GM12878 (cell line): Measurements from ENCODE around the gene STARD5. TPM values are rescaled to one million over a fixed set of nuclear protein-coding genes. Genes with fewer than 3 reads are reported as not detected.

Experiments used
- ATAC-seq: fragments of 200-7000 bp; cut with Tn5 transposase; 3 replicates; pipeline ENCODE4 v1.9.1; 2020; ENCODE audit warnings: mild to moderate bottlenecking, moderate library complexity
- BruUV-seq: library from RNA; stranded (reverse); fragments of 400-500 nt; replicated peaks from 2 replicates; lab custom pipeline; 2021; lab: Mats Ljungman, UMichigan
- CTCF ChIA-PET: fragments of 300-600 bp; sonication (Branson Sonifier 250); formaldehyde crosslinking; extraction: SDS; loops from one replicate; lab custom pipeline; 2021; ENCODE audit warnings: inconsistent platforms; lab: Yijun Ruan, JAX
- POLR2A ChIA-PET: fragments of 350-600 bp; formaldehyde crosslinking; extraction: SDS; loops from one replicate; lab custom pipeline; 2021; ENCODE audit warnings: inconsistent platforms; lab: Charles Lee
- RAD21 ChIA-PET: fragments of 300-600 bp; sonication (Branson Sonifier 250); formaldehyde crosslinking; loops from one replicate; lab custom pipeline; 2023; ENCODE audit warnings: antibody characterized with exemption; ENCODE audit not compliant: unreplicated experiment; lab: Charles Lee
- SMC1A ChIA-PET: fragments of 300-600 bp; sonication (Branson Sonifier 250); formaldehyde crosslinking; loops from one replicate; lab custom pipeline; 2023; ENCODE audit not compliant: unreplicated experiment, uncharacterized antibody; lab: Charles Lee
- DNase-seq: peaks from one replicate; pipeline ENCODE4 v3.0.0-alpha.2; 2011; ENCODE audit warnings: low read depth, low spot score
- FAIRE-seq: peaks from 3 replicates; lab custom pipeline; 2011; peaks lifted over from hg19 to GRCh38; lab: Jason Lieb, UNC
- H2AFZ ChIP-seq: 2 replicates; pipeline ENCODE4 v1.6.0; 2011; ENCODE audit warnings: low read depth, low read length, control low read depth; ENCODE audit not compliant: control insufficient read depth
- H3K27ac ChIP-seq: 2 replicates; pipeline ENCODE4 v1.5.1; 2011; ENCODE audit warnings: control low read depth; ENCODE audit not compliant: control insufficient read depth, insufficient read depth
- H3K27me3 ChIP-seq, 2 experiments: replicated peaks in 1 of 2; 2 replicates each; pipeline versions ENCODE4 v1.6.0 to v1.6.1; 2011; ENCODE audit warnings: low read length in 1 of 2; ENCODE audit not compliant: control insufficient read depth in 2 of 2, insufficient read depth in 2 of 2
- H3K36me3 ChIP-seq, 2 experiments: 2 replicates each; pipeline ENCODE4 v1.5.1; 2011; ENCODE audit warnings: low read length in 1 of 2; ENCODE audit not compliant: control insufficient read depth in 2 of 2, insufficient read depth in 2 of 2
- H3K4me1 ChIP-seq: 2 replicates; pipeline ENCODE4 v1.6.1; 2011; ENCODE audit warnings: mild to moderate bottlenecking, low read length, moderate library complexity, mixed read lengths; ENCODE audit not compliant: control insufficient read depth, insufficient read depth
- H3K4me2 ChIP-seq: 2 replicates; pipeline ENCODE4 v1.6.0; 2011; ENCODE audit warnings: control low read depth; ENCODE audit not compliant: control insufficient read depth, insufficient read depth
- H3K4me3 ChIP-seq: fragments of 200-600 bp; sonication (generic); 2 replicates; pipeline ENCODE4 v1.5.1; 2016
- H3K79me2 ChIP-seq: 2 replicates; pipeline ENCODE4 v1.6.0; 2011; ENCODE audit warnings: low read length; ENCODE audit not compliant: control insufficient read depth, insufficient read depth
- H3K9ac ChIP-seq: 2 replicates; pipeline ENCODE4 v1.8.0; 2011; ENCODE audit warnings: low read length, control low read depth, mixed read lengths; ENCODE audit not compliant: control insufficient read depth, insufficient read depth
- H3K9me3 ChIP-seq: replicated peaks from 3 replicates; pipeline ENCODE4 v1.5.1; 2011; ENCODE audit warnings: mild to moderate bottlenecking, low read length; ENCODE audit not compliant: control insufficient read depth, insufficient read depth
- H4K20me1 ChIP-seq: 2 replicates; pipeline ENCODE4 v1.6.0; 2011; ENCODE audit not compliant: control insufficient read depth, insufficient read depth
- BCL11A ChIP-seq: IDR thresholded peaks from 2 replicates; pipeline ENCODE4 v1.6.1; 2011; ENCODE audit warnings: low read depth, low read length
- CHD2 ChIP-seq: IDR thresholded peaks from 2 replicates; pipeline ENCODE4 v1.6.1; 2011; ENCODE audit warnings: low read depth, low read length, improper control_type of control experiment, borderline replicate concordance
- RELA ChIP-seq: fragments of 450-650 bp; IDR thresholded peaks from 2 replicates; pipeline ENCODE4 v1.8.0; 2014; ENCODE audit warnings: borderline replicate concordance; ENCODE audit not compliant: partially characterized antibody
- SIN3A ChIP-seq: IDR thresholded peaks from 2 replicates; pipeline ENCODE4 v1.6.1; 2012; ENCODE audit warnings: low read depth, low read length, improper control_type of control experiment
- SIX5 ChIP-seq: IDR thresholded peaks from 2 replicates; pipeline ENCODE4 v1.6.1; 2011; ENCODE audit warnings: mild to moderate bottlenecking, low read depth, low read length, moderate library complexity; ENCODE audit not compliant: severe bottlenecking
- ZNF217 ChIP-seq: fragments of 450-650 bp; IDR thresholded peaks from 2 replicates; pipeline ENCODE4 v1.6.1; 2017; ENCODE audit warnings: antibody characterized with exemption, mild to moderate bottlenecking
- WGBS: methylation state at CpG from one replicate; pipeline ENCODE4 v1.1.6; 2016; ENCODE audit warnings: low lambda C conversion rate; ENCODE audit not compliant: insufficient replicate concordance, insufficient coverage; ENCODE audit errors: missing lambda C conversion rate; 5-methylcytosine and 5-hydroxymethylcytosine counted together
- in situ Hi-C: fragments of 300-500 bp; cut with MboI; formaldehyde crosslinking; loops from 9 replicates; pipeline ENCODE4 v1.14.3; 2018; ENCODE audit warnings: mixed read lengths
- intact Hi-C: fragments of 100-400 bp; cut with micrococcal nuclease; formaldehyde crosslinking; loops from one replicate; pipeline ENCODE4 v1.14.2; 2022; ENCODE audit not compliant: unreplicated experiment
- polyA plus RNA-seq, 11 experiments: library from polyadenylated mRNA; depleted of rRNA in 4 of 11; unstranded in 6 of 11; stranded (reverse) in 5 of 11; fragments of >200 nt; fragmentation: Nextera tagmentation in 4 of 11; fragmentation: Illumina TruSeq in 1 of 11; extraction: Ambion mirVana in 4 of 11; extraction: Trizol in 1 of 11; gene quantifications; 1 replicate in 1 of 11; 2 replicates in 10 of 11; pipeline versions ENCODE4 v1.2.1 to v1.2.3, GENCODE V29; 2011 to 2016; ENCODE audit warnings: inconsistent platforms in 2 of 11, missing spikeins in 2 of 11, low read depth in 1 of 11
- total RNA-seq, 4 experiments: library from RNA; depleted of rRNA in 3 of 4; stranded (reverse); fragments of >200 nt in 3 of 4; fragmentation: Illumina TruSeq in 1 of 4; extraction: Trizol in 1 of 4; gene quantifications; 2 replicates each; pipeline versions ENCODE4 v1.2.1 to v1.2.3, GENCODE V29; 2013 to 2021
- TF ChIP-seq, protein P1 (sequence below): IDR thresholded peaks from 2 replicates; pipeline ENCODE4 v1.6.1; 2012; ENCODE audit warnings: low read depth, low read length, improper control_type of control experiment

The STARD5 gene
- total and polyA plus RNA-seq, 10 of the 15 experiments (the other 5 are each of a cell fraction or from before 2014, with no cell fraction given), result 2.3 to 9.4 (median 4.7) TPM

DNA sequence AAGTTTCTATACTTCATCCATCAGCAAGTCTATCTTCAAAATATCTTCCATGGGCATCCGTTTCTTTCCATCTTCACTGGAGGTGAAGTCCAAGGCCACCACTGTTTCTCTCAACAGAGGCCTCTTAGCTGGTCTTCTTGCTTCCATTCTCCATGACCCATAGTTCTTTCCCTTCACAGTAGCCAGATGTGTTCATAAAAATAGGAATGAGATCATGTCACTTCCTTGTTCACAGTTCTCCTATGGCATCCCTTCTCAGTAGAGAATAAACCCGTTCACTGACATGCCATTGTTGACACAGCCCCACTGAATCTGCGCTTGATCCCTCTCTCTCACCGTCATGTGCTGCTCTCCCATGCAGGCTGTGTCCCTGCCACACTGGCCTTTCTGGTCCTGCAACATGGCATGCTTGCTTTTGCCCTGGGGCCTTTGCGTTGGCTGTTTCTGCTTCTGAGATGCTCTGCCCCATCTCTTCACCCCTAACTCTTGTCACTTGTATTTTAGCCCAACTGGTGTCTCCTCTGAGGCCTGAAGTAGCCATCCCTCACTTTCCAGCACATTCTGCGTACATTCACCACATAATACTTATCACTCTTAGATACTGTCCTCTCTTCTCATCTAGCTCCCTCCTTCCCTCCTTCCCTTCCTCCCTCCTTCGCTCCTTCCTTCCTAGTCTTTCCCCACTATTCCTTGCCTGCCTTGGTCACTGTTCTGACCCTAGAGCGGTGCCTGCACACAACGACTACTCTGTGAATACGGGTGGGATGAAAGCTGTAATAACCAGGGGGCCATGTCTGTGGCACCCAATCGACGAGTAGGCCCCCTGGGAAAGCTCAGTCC is 42.0 kb downstream of the STARD5 start:
- Histone ChIP-seq H3K9me3 (peaks cover 5% of the 10 kb centered on the region), H3K27me3 (no peaks in the 10 kb centered on the region), H3K27ac (no peak overlapping the region), H2AFZ (no peak overlapping the region), H3K4me1 (peaks cover 28% of the 10 kb centered on the region), H4K20me1 (no peaks in the 10 kb centered on the region), H3K36me3 (no peaks in the 10 kb centered on the region), H3K79me2 (no peaks in the 10 kb centered on the region), H3K9ac (no peak overlapping the region), H3K4me2 (no peak overlapping the region), H3K4me3 (no peak overlapping the region)
- in situ Hi-C loops (loop anchor here (10.0 to 25.0 kb wide), 3 partner anchors 763 to 1930 kb away; partner anchors contain the start of genes HDGFL3 and MEX3B), intact Hi-C loops (no loop called here)
- no TSS peak for BruUV-seq
- TF ChIP-seq ZNF217, result no peak
- TF ChIP-seq, protein P1, sequence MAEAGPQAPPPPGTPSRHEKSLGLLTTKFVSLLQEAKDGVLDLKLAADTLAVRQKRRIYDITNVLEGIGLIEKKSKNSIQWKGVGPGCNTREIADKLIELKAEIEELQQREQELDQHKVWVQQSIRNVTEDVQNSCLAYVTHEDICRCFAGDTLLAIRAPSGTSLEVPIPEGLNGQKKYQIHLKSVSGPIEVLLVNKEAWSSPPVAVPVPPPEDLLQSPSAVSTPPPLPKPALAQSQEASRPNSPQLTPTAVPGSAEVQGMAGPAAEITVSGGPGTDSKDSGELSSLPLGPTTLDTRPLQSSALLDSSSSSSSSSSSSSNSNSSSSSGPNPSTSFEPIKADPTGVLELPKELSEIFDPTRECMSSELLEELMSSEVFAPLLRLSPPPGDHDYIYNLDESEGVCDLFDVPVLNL, result no peak
- no peak for TF ChIP-seq SIX5
- TF ChIP-seq RELA, result no peak
- no peak for TF ChIP-seq BCL11A
- no peak for TF ChIP-seq SIN3A
- TF ChIP-seq CHD2, result no peak
- ChIA-PET POLR2A (interaction anchor here (1.2 to 2.3 kb wide), 2 partner anchors 8 to 10 kb away, joined by 3 to 5 read pairs; no protein-coding TSS in a partner anchor), RAD21 (interaction anchor here (0.8 to 2.2 kb wide), 3 partner anchors 10 to 53 kb away, joined by 3 to 9 read pairs (median 8); no protein-coding TSS in a partner anchor), CTCF (interaction anchor here (1.1 to 11.0 kb wide), 3 partner anchors 13 to 53 kb away, joined by 3 to 242 read pairs (median 4); no protein-coding TSS in a partner anchor), SMC1A (interaction anchor here (0.8 to 2.9 kb wide), 3 partner anchors 11 to 119 kb away, joined by 3 to 18 read pairs (median 7); no protein-coding TSS in a partner anchor)
- 96% methylated on average over 12 of the region's 12 CpGs for WGBS
- no peak for DNase-seq
- no peak for FAIRE-seq
- no peak for ATAC-seq
